Kidney tubule cell (primary cell): ENCODE results near the gene CORO7.

ENCODE experiments used
- DNase-seq: peaks from one replicate; pipeline ENCODE4 v3.0.0-alpha.2; 2018; ENCODE audit warnings: low spot score

Gene CORO7

GRCh38 chr16:4416200-4417032, at the start of gene CORO7:
TSS of gene CORO7 (minus strand) at chr16:4416596. CDS start at chr16:4416518, 78 bp downstream.
- DNase-seq = peak; percentile 91

GRCh38 chr16:4463522-4464163, 47.2 kb upstream of the CORO7 start:
- peak; percentile 20 for DNase-seq

GRCh38 chr16:4461250-4462085, 45.1 kb upstream of the CORO7 start:
- DNase-seq = no peak

- DNase-seq = no peak
These were observed 44.5 kb upstream of the CORO7 start for GRCh38 chr16:4460936-4461249.

- no peak for DNase-seq
These were observed 39.6 kb upstream of the CORO7 start for GRCh38 chr16:4455951-4456350.

- DNase-seq = no peak
These were observed 38.7 kb upstream of the CORO7 start for GRCh38 chr16:4455081-4455480.

- DNase-seq = no peak
These were observed 38.2 kb upstream of the CORO7 start for GRCh38 chr16:4454623-4455022.

- DNase-seq = no peak
These were observed 36.3 kb upstream of the CORO7 start for GRCh38 chr16:4452674-4453073.

GRCh38 chr16:4450931-4451519, 34.6 kb upstream of the CORO7 start:
- DNase-seq = no peak

- no peak for DNase-seq
These were observed 34.0 kb upstream of the CORO7 start for GRCh38 chr16:4450430-4450829.

GRCh38 chr16:4443986-4444385, 27.6 kb upstream of the CORO7 start:
- no peak for DNase-seq

- DNase-seq = no peak
These were observed 26.9 kb upstream of the CORO7 start for GRCh38 chr16:4443271-4443670.

GRCh38 chr16:4442371-4442770, 26.0 kb upstream of the CORO7 start:
- no peak for DNase-seq

- no peak for DNase-seq
These were observed 21.0 kb upstream of the CORO7 start for GRCh38 chr16:4437366-4437765.

- no peak for DNase-seq
These were observed 19.1 kb upstream of the CORO7 start for GRCh38 chr16:4435337-4436067.

GRCh38 chr16:4433914-4434787, 17.8 kb upstream of the CORO7 start:
- DNase-seq = no peak

- DNase-seq = no peak
These were observed 16.8 kb upstream of the CORO7 start for GRCh38 chr16:4433228-4433627.

- no peak for DNase-seq
These were observed 14.6 kb upstream of the CORO7 start for GRCh38 chr16:4431023-4431422.

GRCh38 chr16:4428500-4428899, 12.1 kb upstream of the CORO7 start:
- no peak for DNase-seq

GRCh38 chr16:4426722-4427372, 10.5 kb upstream of the CORO7 start:
- DNase-seq = no peak
